B cell (primary cell): ENCODE data around the gene ZNF791.

Experiments
- EZH2 ChIP-seq: IDR thresholded peaks from 2 replicates; pipeline ENCODE4 v1.6.1; 2012; ENCODE audit warnings: borderline replicate concordance, low read depth, mild to moderate bottlenecking, moderate library complexity, low read length; ENCODE audit not compliant: insufficient read depth, poor library complexity, severe bottlenecking
- TF ChIP-seq, protein P1 (sequence below): fragments of 200-600 bp; IDR thresholded peaks from one replicate; pipeline ENCODE4 v1.8.0; 2022; ENCODE audit warnings: antibody characterized with exemption, mild to moderate bottlenecking

GRCh38 chr19:12667731-12668302, 57.1 kb downstream of the ZNF791 start:
- TF ChIP-seq EZH2 = no peak
- TF ChIP-seq, protein P1, sequence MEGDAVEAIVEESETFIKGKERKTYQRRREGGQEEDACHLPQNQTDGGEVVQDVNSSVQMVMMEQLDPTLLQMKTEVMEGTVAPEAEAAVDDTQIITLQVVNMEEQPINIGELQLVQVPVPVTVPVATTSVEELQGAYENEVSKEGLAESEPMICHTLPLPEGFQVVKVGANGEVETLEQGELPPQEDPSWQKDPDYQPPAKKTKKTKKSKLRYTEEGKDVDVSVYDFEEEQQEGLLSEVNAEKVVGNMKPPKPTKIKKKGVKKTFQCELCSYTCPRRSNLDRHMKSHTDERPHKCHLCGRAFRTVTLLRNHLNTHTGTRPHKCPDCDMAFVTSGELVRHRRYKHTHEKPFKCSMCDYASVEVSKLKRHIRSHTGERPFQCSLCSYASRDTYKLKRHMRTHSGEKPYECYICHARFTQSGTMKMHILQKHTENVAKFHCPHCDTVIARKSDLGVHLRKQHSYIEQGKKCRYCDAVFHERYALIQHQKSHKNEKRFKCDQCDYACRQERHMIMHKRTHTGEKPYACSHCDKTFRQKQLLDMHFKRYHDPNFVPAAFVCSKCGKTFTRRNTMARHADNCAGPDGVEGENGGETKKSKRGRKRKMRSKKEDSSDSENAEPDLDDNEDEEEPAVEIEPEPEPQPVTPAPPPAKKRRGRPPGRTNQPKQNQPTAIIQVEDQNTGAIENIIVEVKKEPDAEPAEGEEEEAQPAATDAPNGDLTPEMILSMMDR = no peak
